HG03575 (cell line): ENCODE results near the gene CANX.
"Not testable (repeated sequence)": the region's sequence is repeated elsewhere in the genome, so short reads cannot be mapped to it uniquely, and the experiment has no call there.

Experiments used
- ATAC-seq: cut with Tn5 transposase; IDR thresholded peaks from one replicate; pipeline ENCODE4 v1.9.1; 2021; ENCODE audit not compliant: unreplicated experiment, insufficient number of reproducible peaks, low FRiP score; ENCODE audit errors: extremely low read depth

Gene CANX

DNA sequence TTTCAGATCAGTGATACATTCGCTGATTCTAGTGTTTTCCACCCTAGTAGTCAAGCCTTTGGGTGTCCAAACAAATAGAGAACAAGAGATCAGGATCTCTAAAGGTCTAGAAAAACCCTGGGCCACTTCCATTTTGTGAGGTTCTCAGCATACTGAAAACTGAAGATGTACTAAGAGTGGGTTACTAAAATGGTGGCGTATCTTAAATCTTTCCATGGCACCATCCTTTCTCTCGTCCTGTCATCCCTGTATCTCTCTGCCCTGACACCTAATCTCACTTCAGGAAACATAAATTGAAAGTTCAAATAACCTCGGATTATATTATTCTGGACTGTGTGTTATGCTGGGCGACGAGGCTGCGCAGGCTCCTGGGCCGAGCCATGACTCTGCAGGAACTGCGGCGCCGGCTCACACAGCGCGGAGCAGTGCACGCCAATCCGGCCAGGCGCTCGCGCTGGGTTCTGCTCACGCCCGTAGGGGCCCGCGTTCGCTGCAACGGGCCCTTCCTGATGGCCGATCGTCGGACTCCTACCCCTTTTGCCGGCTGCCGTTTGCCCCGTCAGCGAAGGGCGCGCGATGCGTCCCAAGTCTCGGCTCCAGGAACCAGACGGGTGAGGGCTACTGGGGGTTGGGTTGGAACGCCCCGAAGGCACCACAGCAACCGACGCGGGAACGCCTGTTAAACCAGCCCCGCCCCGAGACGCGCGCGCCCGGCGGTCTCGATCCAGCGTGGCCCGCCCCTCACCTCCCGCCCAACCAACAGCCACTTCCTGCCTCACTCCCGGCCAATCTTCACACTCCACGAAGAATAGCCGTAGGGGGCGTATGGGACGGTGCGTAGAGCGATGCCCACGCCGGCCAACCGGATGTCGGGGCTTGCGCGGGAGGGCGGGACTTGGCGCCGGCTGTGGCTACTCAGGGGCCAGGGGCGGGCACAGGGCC lies 503 bp upstream of the CANX start:
- peak; percentile 32 for ATAC-seq

DNA sequence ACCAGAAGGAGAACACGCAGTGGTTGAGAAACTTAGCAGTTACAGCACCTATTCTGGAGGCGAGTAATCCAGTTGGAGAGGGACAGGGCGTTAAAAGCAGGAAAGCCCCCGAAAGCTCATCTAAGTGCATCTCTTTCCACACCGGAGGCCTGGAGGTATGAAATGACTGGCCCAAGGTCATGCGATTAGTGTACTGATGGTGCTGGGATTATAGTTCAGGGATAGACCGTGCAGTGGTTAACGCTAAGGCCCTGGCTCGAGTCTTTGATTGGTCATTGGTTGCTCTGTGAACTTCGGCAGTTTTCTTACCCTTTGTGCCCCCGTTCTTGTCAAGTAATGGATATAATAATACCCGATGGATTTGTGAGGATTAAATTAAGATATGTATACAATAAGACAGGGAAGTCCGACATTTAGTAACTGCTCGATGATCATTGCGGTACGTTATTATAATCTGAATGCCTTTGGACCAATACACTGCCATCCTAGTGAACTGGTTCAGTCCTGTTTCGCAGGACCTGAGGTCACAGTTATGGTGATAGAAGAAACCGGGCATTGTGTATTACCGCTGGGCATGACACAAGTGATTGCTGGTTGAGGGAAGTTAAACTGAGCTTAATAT lies 960 bp downstream of the CANX start:
- ATAC-seq = no peak

DNA sequence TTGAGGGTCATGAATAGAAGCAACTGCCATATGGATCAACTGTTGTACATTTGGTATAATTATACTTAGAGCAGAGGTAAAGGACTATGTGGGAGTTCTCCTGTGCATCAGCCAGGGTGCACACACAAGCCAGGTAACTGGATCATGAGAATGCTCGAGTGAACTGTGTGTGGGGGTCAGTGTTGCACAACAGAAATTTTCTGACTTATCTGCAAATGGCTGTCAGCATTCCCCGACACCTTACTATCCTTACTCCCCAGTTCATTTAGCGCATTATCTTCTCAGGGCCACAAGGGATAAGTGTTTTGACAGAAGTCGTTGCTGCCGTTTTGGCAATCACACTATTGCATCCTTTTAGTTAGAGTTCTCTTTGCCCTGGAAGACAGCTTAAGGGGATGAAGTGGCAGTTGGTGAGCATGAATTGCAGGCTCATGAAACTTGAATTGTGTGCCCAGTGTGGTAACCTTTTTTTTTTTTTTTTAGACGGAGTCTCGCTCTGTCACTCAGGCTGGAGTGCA lies 1.7 kb downstream of the CANX start:
- no peak for ATAC-seq

DNA sequence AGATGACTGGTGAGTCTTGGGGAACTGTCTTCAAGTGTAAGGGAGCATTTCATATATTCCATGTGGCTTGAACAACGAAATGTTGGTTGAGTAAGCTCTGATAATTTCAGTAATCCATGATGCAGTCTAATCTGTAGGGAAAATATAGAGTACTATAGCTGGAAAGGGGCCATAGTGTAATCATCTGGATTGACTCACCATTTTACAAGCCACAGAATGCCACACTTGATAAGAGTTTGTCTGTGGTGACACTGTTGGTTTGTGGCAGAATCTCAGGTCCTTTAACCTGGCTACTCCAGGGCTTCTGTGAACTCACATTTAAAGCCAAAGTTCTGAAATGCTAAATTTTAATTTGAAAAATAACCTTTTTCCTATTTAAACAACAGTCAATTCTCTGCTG lies 17.5 kb downstream of the CANX start:
- no peak for ATAC-seq

DNA sequence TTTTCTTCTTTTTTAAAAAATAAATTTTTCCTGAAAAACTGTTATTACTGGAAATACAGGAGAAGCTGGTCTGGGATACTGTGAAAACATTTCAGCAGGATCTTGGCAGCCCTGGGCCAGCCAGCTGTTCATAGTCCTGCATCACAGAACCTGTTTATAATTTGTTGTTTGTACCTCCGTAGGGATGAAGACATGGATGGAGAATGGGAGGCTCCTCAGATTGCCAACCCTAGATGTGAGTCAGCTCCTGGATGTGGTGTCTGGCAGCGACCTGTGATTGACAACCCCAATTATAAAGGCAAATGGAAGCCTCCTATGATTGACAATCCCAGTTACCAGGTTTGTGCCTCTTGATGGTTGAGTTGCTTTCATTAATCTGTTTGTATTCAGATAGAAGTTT lies 21.5 kb downstream of the CANX start:
- no peak for ATAC-seq

DNA sequence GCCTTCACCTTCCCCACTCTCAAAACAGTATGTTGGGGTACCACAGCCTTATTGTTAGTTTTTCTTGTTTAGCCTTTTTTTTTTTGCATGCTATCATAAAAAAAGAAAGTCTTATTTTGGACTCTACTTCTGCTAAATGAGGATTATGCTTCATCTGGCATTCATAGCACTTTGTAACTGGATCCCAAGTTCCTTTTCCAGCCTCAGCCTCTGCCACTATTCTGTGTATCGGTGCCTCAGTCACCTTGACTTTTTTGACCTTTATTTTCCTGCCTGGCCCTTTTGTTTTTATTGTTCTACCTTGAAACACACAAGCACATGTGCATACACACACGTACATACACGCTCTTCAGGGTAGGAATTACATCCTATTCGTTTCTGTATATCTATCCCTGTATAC lies 25.4 kb downstream of the CANX start:
- no peak for ATAC-seq

DNA sequence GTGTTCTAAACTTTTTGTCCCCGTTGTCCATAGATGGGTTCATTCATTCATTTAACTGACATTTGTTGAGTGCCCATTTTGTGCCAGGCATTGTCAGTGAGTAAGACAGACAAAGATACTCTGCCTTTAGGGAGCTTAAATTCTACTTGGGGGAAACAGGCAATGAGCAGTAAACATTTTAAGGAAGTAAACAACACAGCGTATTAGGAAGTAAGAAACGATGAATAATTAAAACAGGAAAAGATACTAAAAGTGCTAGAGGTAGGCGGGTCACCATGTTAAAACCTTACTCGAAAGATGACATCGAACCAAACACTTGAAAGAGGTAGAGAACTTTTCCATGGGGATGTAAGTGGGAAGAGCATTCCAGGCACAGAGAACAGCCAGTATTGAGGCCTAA lies 28.3 kb downstream of the CANX start:
- no peak for ATAC-seq

DNA sequence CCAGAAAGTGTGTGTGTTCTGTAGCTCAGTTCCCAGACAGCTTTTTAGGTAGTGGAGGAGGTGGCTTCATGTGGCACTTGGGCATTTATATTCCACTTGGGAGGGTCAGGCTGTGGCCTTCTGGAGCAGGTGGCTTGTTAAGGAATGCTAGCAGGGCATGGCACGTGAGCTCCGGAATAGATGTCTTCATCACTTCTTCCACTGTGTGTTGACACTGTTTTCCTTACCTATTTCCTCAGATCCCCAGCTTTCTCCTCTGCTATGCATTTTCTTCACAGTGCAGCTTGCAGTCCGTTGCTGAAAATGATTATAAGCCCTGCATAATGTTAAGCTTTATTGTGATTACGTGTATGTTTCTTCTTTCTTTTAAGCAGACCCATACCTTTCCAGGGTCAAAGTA lies 30.5 kb downstream of the CANX start:
- no peak for ATAC-seq

DNA sequence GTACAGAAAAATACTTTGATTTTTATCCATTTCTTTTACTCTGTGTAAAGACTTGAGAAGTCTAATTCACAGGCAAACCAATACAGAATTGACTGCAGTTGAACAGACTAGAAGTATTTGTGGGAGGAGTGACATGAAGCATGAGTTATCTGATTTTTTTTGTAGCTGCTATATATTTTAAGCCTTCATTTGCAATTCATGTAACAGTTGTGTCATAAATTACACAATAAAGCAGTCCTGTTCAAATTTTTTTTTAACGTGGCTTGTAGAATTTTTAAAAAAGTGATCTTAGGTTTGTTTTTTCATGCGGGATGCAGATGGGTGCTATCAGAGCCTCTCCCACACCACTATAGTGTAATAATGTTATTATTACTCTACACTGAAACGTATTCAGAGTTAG lies 31.0 kb downstream of the CANX start:
- no peak for ATAC-seq

DNA sequence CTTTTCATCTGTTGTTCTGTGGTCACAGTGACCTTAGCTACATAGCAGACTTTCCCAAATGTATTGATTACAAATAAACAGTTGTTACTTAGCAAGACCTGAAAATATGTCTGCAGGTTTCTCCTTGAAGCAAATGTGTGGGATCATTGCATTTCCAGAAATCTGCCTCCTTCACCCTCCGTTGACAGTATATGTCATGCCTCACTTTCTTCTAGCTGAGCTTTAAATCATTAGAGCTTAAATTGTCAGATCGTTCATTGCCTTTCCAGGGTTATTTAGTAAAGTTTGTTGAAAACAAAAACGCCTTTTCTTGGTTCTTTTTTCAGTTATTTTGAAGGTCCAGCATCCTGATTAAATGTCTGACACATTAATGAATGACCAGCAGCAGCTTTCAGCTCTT lies 31.6 kb downstream of the CANX start:
- no peak for ATAC-seq

DNA sequence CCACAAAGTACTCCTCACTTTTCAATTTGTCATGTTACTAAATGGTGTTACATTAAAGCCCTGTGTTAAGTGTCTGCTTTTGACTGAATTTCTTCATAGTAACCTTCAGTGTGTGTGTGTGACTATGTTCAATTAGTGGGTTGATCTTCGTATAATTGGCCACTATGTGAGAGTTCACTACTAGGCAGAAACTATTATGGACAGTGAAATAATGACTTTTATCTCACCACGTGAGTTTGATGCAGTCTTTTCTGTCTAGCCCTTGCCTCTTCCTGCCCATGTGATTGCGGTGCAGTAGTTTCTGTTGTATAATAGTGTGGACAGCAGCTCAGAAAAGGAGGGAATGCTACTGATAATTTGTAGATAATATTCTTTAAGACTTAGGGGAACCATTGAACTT lies 32.1 kb downstream of the CANX start:
- ATAC-seq = no peak

DNA sequence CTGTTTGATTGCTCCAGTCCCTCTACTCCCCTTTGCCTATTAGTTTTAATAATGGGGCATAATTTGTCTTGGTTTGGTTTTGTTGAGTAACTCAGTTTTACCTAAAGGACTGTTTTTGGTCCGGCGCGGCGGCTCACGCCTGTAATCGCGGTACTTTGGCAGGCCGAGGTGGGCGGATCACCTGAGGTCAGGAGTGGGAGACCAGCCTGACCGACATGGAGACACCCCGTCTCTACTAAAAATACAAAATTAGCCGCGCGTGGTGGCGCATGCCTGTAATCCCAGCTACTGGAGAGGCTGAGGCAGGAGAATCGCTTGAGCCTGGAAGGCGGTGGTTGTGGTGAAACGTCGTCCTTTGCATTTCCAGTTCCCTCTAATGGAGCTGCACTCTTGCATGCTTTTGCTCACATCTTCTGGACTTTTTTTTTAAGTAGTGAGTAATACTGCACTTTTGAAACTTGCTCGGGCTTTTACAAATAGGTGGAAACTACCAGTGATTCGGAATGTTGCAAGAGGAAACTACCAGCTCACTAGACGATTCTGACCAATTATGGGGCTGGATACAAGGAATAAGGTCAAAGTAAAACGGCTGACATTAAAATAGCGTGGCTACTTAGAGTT lies 33.1 kb downstream of the CANX start:
- ATAC-seq = peak; percentile 14

DNA sequence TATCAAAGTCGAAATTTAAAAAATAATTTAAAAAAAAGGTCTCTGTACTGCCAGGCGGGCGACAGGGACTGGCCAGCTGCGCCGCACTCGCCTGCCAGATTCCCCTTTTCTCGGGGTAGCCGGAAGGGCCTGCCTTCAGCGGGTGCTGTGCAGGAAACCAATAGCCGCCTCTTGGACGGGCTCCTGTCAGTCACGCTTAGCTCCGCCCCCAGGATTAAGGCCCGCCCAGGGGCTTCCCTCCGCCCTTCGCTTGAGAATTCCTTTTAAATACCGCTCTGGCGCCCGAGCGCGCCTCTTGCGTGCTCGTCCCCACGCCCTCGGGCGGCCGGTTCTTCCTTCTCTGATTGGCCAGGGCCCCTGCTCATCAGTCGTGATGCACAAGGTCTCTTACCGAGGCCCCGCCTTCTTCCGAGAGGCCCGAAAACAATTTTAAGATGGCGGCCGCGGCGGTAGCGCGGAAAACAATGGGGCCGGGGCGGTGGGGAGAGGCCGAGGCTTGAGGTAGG lies 33.7 kb downstream of the CANX start, which contains the start of gene MAML1:
MAML1 (plus strand) TSS at position 411 of the 506 bp plus-strand sequence. CDS start 291 bp downstream, outside the sequence.
- peak; percentile 89 for ATAC-seq

DNA sequence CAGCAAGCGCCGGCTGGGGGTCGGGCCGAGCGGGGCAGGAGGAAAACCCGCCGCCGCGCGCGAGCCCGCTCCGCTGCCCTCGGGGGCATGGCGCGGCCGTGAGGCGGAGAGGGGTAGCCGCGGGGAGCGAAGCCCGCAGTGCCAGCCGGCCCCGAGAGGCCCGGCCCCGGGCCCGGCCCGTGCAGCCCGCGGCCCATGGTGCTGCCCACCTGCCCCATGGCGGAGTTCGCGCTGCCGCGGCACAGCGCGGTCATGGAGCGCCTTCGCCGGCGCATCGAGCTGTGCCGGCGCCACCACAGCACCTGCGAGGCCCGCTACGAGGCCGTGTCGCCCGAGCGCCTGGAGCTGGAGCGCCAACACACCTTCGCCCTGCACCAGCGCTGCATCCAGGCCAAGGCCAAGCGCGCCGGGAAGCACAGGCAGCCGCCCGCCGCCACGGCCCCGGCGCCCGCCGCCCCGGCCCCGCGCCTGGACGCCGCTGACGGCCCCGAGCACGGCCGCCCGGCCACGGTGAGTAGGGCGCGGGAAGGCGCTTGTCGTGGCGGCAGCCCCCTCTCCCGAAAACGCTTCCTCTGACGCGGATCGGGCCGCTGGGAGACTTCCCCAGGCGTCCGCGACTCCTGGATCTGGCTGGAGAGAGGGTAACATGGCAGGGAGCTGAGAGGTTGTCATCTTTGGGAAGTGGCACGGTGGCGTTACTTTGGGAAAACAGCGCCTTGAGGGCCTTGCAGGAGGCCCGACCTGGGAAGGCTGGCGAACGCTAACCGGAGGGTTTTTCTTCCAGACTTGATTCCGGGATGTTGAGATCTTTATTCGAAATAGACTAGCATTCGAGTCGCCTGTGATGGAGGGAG lies 34.4 kb downstream of the CANX start:
- no peak for ATAC-seq

DNA sequence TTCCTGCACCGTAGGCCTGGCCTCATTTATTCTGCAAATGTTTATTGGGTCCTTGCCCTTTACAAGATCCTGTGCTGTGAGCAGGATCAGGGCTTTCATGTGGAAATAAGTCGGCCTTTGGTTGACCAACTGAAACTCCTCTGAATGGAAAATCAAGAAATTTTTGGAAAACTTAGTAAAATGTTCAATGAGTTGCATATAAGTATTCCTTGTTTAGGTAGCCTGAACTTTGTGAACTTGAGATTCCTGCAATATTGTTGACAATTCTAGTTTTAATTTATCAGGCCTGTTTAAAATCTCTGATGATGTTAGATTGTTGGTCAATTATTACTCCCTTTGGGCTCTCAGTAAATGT lies 35.0 kb downstream of the CANX start:
- no peak for ATAC-seq

DNA sequence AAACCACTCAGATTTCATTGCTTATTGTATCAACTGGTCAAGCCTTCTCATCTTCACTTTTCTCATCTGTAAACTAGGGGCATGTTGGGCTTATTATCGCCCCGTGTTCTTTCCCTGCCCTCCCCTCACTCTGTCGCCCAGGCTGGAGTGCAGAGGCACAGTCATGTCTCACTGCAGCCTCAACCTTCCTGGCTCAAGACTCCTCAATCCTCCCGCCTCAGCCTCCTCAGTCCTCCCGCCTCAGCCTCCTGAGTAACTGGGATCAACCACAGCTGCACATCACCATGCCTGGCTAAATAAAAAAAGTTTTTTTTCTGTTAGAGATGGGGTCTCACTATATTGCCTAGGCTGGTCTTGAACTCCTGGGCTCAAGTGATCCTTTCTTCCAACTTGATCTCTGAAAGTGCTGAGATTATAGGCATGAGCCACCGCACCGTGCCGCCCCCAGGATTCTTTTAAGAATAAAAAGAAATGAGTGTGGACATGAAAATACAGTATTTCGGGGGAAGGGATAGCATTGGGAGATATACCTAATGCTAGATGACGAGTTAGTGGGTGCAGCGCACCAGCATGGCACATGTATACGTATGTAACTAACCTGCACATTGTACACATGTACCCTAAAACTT lies 35.9 kb downstream of the CANX start:
- no peak for ATAC-seq

DNA sequence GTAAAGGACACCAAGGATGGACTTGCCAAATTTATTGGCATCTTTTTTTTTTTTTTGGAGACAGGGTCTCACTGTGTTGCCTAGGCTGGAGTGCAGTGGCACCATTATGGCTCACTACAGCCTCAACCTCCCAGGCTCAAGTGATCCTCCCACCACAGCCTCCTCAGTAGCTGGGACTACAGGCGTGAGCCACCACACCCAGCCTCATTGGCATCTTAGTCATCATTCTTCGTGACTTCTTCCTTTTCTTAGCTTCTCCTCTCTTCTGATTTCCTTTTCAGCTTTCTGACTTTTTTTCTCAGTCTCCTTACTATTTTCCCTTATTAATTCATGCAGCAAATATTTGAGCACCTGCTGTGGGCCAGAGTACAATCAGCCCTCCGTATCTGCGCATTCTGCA lies 40.0 kb downstream of the CANX start:
- ATAC-seq = no peak

DNA sequence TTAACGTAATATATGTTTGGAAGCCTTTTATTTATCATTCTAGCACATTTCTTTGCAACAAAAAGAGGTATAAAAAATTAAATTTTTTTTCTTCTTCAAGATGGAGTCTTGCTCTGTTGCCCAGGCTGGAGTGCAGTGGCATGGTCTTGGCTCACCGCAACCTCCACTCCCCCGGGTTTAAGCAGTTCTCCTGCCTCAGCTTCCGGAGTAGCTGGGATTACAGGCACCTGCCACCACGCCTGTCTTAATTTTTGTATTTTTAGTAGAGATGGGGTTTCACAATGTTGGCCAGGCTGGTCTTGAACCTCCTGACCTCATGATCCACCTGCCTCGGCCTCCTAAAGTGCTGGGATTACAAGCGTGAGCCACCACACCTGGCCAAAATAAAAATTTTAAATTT lies 45.3 kb downstream of the CANX start:
- not testable (repeated sequence) for ATAC-seq
